ENCODE results near the gene INSR. TPM values are rescaled to one million over a fixed set of nuclear protein-coding genes. Genes with fewer than 3 reads are reported as not detected.
"Not testable (repeated sequence)": the region's sequence is repeated elsewhere in the genome, so short reads cannot be mapped to it uniquely, and the experiment has no call there.

Gene INSR
- total RNA-seq, 1 donor from 2014 or later: 71.9 TPM

GRCh38 chr19:7177926-7178325, 116.3 kb downstream of the INSR start:
- DNase-seq: no peak
- ATAC-seq (ENCODE audit: poor library complexity): no peak
- intact Hi-C loops (cut with DNase I): no loop called here

GRCh38 chr19:7176792-7177191, 117.4 kb downstream of the INSR start:
- intact Hi-C loops (cut with DNase I): no loop called here
- ATAC-seq (ENCODE audit: poor library complexity): no peak
- no peak for DNase-seq

GRCh38 chr19:7172794-7173193, 121.4 kb downstream of the INSR start:
- intact Hi-C loops (cut with DNase I): no loop called here
- no peak for ATAC-seq (ENCODE audit: poor library complexity)
- DNase-seq: no peak

GRCh38 chr19:7170983-7171382, 123.2 kb downstream of the INSR start:
- ATAC-seq (ENCODE audit: poor library complexity) (no peak), DNase-seq (no peak)
- intact Hi-C loops (cut with DNase I): no loop called here

- intact Hi-C loops (cut with DNase I): no loop called here
- ATAC-seq (ENCODE audit: poor library complexity): no peak
- no peak for DNase-seq
Measured at GRCh38 chr19:7168941-7169340, 125.3 kb downstream of the INSR start.

GRCh38 chr19:7161292-7161691, 132.9 kb downstream of the INSR start:
- no peak for ATAC-seq (ENCODE audit: poor library complexity)
- DNase-seq: no peak
- intact Hi-C loops (cut with DNase I): no loop called here

- DNase-seq (peak; percentile 81), ATAC-seq (ENCODE audit: poor library complexity) (peak; percentile 96)
- intact Hi-C loops (cut with DNase I): no loop called here
Measured at GRCh38 chr19:7159105-7159933, 134.9 kb downstream of the INSR start.

GRCh38 chr19:7153022-7153421, 141.2 kb downstream of the INSR start:
- DNase-seq (no peak), ATAC-seq (ENCODE audit: poor library complexity) (no peak)
- intact Hi-C loops (cut with DNase I): no loop called here

- intact Hi-C loops (cut with DNase I): no loop called here
- ATAC-seq (ENCODE audit: poor library complexity): no peak
- DNase-seq: no peak
Measured at GRCh38 chr19:7152568-7152967, 141.6 kb downstream of the INSR start.

- ATAC-seq (ENCODE audit: poor library complexity) (no peak), DNase-seq (no peak)
- intact Hi-C loops (cut with DNase I): loop anchor here (2.0 kb wide), 1 partner anchor 191 kb away; no protein-coding TSS in a partner anchor
Measured at GRCh38 chr19:7149956-7150705, 144.1 kb downstream of the INSR start.

- intact Hi-C loops (cut with DNase I); ATAC-seq (ENCODE audit: poor library complexity); DNase-seq: not testable (repeated sequence)
Measured at GRCh38 chr19:7147119-7147675, 147.0 kb downstream of the INSR start.

- ATAC-seq (ENCODE audit: poor library complexity); intact Hi-C loops (cut with DNase I); DNase-seq: not testable (repeated sequence)
Measured at GRCh38 chr19:7146086-7146485, 148.1 kb downstream of the INSR start.

- ATAC-seq (ENCODE audit: poor library complexity): no peak
- intact Hi-C loops (cut with DNase I): no loop called here
Measured at GRCh38 chr19:7145494-7145893, 148.7 kb downstream of the INSR start.

GRCh38 chr19:7142771-7143170, 151.4 kb downstream of the INSR start:
- intact Hi-C loops (cut with DNase I): no loop called here
- ATAC-seq (ENCODE audit: poor library complexity): no peak
- no peak for DNase-seq

More at GRCh38 chr19:7145494-7145893, 148.7 kb downstream of the INSR start:
- DNase-seq: no peak

GRCh38 chr19:7140137-7140536, 154.1 kb downstream of the INSR start:
- DNase-seq (no peak), ATAC-seq (ENCODE audit: poor library complexity) (no peak)
- intact Hi-C loops (cut with DNase I): no loop called here

GRCh38 chr19:7139095-7139494, 155.1 kb downstream of the INSR start:
- ATAC-seq (ENCODE audit: poor library complexity): no peak
- intact Hi-C loops (cut with DNase I): no loop called here
- DNase-seq: no peak

GRCh38 chr19:7138402-7138801, 155.8 kb downstream of the INSR start:
- no peak for DNase-seq
- ATAC-seq (ENCODE audit: poor library complexity): no peak
- intact Hi-C loops (cut with DNase I): no loop called here

GRCh38 chr19:7137120-7137519, 157.1 kb downstream of the INSR start:
- ATAC-seq (ENCODE audit: poor library complexity) (no peak), DNase-seq (no peak)
- intact Hi-C loops (cut with DNase I): no loop called here

- no peak for ATAC-seq (ENCODE audit: poor library complexity)
- DNase-seq: no peak
- intact Hi-C loops (cut with DNase I): no loop called here
Measured at GRCh38 chr19:7132054-7132453, 162.2 kb downstream of the INSR start.

- no peak for DNase-seq
- intact Hi-C loops (cut with DNase I): no loop called here
- no peak for ATAC-seq (ENCODE audit: poor library complexity)
Measured at GRCh38 chr19:7130043-7130442, 164.2 kb downstream of the INSR start.
